H1 (cell line): ENCODE measurements around the gene GPM6B. TPM values are rescaled to one million over a fixed set of nuclear protein-coding genes. Genes with fewer than 3 reads are reported as not detected.

ENCODE experiments used
- CTCF ChIA-PET: fragments of 300-600 bp; sonication (Branson Sonifier 250); formaldehyde crosslinking; loops from one replicate; lab custom pipeline; 2021; ENCODE audit not compliant: partially characterized antibody; lab: Charles Lee
- POLR2A ChIA-PET: fragments of 300-600 bp; sonication (Branson Sonifier 250); formaldehyde crosslinking; loops from one replicate; lab custom pipeline; 2021; ENCODE audit warnings: inconsistent platforms; ENCODE audit not compliant: partially characterized antibody; lab: Charles Lee
- DNase-seq, 2 experiments: peaks; one replicate each; pipeline versions ENCODE4 v3.0.0 to v3.0.0-alpha.2; 2010 to 2022; ENCODE audit warnings: low spot score in 2 of 2, low read depth in 1 of 2, mixed read lengths in 1 of 2
- FAIRE-seq: peaks from 2 replicates; lab custom pipeline; 2011; peaks lifted over from hg19 to GRCh38; lab: Jason Lieb, UNC
- H2AFZ ChIP-seq: 2 replicates; pipeline ENCODE4 v1.8.1; 2012; ENCODE audit warnings: low read length, inconsistent platforms
- H2AK5ac ChIP-seq: 2 replicates; pipeline ENCODE4 v1.6.1; 2013; ENCODE audit warnings: low read depth, low read length
- H2BK120ac ChIP-seq: replicated peaks from 2 replicates; pipeline ENCODE3; 2013; ENCODE audit warnings: low read depth, low read length, inconsistent platforms
- H2BK12ac ChIP-seq: 2 replicates; pipeline ENCODE4 v1.6.1; 2013; ENCODE audit warnings: low read depth, low read length
- H2BK15ac ChIP-seq: 2 replicates; pipeline ENCODE4 v1.6.1; 2013; ENCODE audit warnings: low read length
- H2BK20ac ChIP-seq: 2 replicates; pipeline ENCODE4 v1.6.1; 2013; ENCODE audit warnings: low read length
- H2BK5ac ChIP-seq: 2 replicates; pipeline ENCODE4 v1.6.1; 2013; ENCODE audit warnings: low read depth, low read length
- H3K14ac ChIP-seq: 2 replicates; pipeline ENCODE4 v1.6.1; 2013; ENCODE audit warnings: inconsistent platforms; ENCODE audit not compliant: insufficient read length
- H3K18ac ChIP-seq: 2 replicates; pipeline ENCODE4 v1.6.1; 2013; ENCODE audit warnings: low read length; ENCODE audit errors: extremely low read depth
- H3K23ac ChIP-seq: 2 replicates; pipeline ENCODE4 v1.6.1; 2013; ENCODE audit warnings: inconsistent platforms; ENCODE audit not compliant: insufficient read length
- H3K23me2 ChIP-seq: 2 replicates; pipeline ENCODE4 v1.6.1; 2013; ENCODE audit warnings: low read depth, low read length
- H3K27ac ChIP-seq: 2 replicates; pipeline ENCODE4 v1.6.1; 2011; ENCODE audit warnings: low read depth, low read length, inconsistent platforms
- H3K27me3 ChIP-seq, 4 experiments: replicated peaks in 1 of 4; 1 replicate in 1 of 4; 2 replicates in 3 of 4; pipeline versions ENCODE4 v1.6.1 to v1.8.1; 2011 to 2013; ENCODE audit warnings: low read length in 3 of 4, mild to moderate bottlenecking in 3 of 4, inconsistent platforms in 2 of 4, mixed read lengths in 2 of 4, moderate library complexity in 1 of 4; ENCODE audit not compliant: control insufficient read depth in 3 of 4, insufficient read depth in 3 of 4; ENCODE audit errors: extremely low read depth in 1 of 4
- H3K36me3 ChIP-seq, 4 experiments: 2 replicates each; pipeline versions ENCODE4 v1.6.1 to v1.8.1; 2011 to 2013; ENCODE audit warnings: mild to moderate bottlenecking in 4 of 4, low read length in 3 of 4, moderate library complexity in 2 of 4, control low read depth in 1 of 4, inconsistent platforms in 1 of 4; ENCODE audit not compliant: insufficient read depth in 4 of 4, control insufficient read depth in 2 of 4
- H3K4ac ChIP-seq: replicated peaks from 2 replicates; pipeline ENCODE3; 2013; ENCODE audit warnings: low read length, low read depth, mixed read lengths, inconsistent platforms; ENCODE audit not compliant: insufficient read length
- H3K4me1 ChIP-seq, 4 experiments: replicated peaks in 1 of 4; 1 replicate in 1 of 4; 2 replicates in 3 of 4; pipeline versions ENCODE4 v1.6.1 to v1.8.1; 2011 to 2013; ENCODE audit warnings: low read length in 3 of 4, inconsistent platforms in 2 of 4, mixed read lengths in 1 of 4; ENCODE audit not compliant: insufficient read depth in 4 of 4, control insufficient read depth in 3 of 4
- H3K4me2 ChIP-seq, 2 experiments: 2 replicates each; pipeline versions ENCODE4 v1.6.1 to v1.8.1; 2011 to 2013; ENCODE audit warnings: low read depth in 2 of 2, low read length in 2 of 2, control low read depth in 1 of 2, inconsistent platforms in 1 of 2, mild to moderate bottlenecking in 1 of 2; ENCODE audit not compliant: insufficient read depth in 1 of 2
- H3K4me3 ChIP-seq, 4 experiments: fragments of 200-600, 300-600 bp in 1 of 4; sonication (generic), shearing (Covaris generic), sonication (Bioruptor Twin) in 1 of 4; 2 replicates each; pipeline versions ENCODE4 v1.5.1 to v1.8.1; 2011 to 2016; ENCODE audit warnings: low read length in 4 of 4, low read depth in 3 of 4, control low read depth in 2 of 4, inconsistent platforms in 2 of 4, mild to moderate bottlenecking in 2 of 4, mixed read lengths in 1 of 4, moderate library complexity in 1 of 4; ENCODE audit not compliant: insufficient read depth in 2 of 4; ENCODE audit errors: extremely low read depth in 1 of 4
- H3K56ac ChIP-seq: replicated peaks from 2 replicates; pipeline ENCODE3; 2013; ENCODE audit warnings: low read depth, mild to moderate bottlenecking, mixed read lengths, low read length, inconsistent platforms; ENCODE audit not compliant: insufficient read length
- H3K79me1 ChIP-seq: 2 replicates; pipeline ENCODE4 v1.6.1; 2013; ENCODE audit warnings: low read depth, low read length, control low read depth
- H3K79me2 ChIP-seq, 2 experiments: 2 replicates each; pipeline versions ENCODE4 v1.6.1 to v1.8.1; 2012 to 2013; ENCODE audit warnings: low read length in 2 of 2, mild to moderate bottlenecking in 2 of 2, inconsistent platforms in 1 of 2; ENCODE audit not compliant: insufficient read depth in 2 of 2, control insufficient read depth in 1 of 2
- H3K9ac ChIP-seq, 4 experiments: replicated peaks in 1 of 4; 1 replicate in 1 of 4; 2 replicates in 3 of 4; pipeline versions ENCODE4 v1.6.1 to v1.8.1; 2011 to 2013; ENCODE audit warnings: low read depth in 3 of 4, low read length in 3 of 4, control low read depth in 2 of 4, mild to moderate bottlenecking in 2 of 4, moderate library complexity in 2 of 4, inconsistent platforms in 1 of 4; ENCODE audit errors: extremely low read depth in 1 of 4
- H3K9me3 ChIP-seq, 2 experiments: 2 replicates each; pipeline versions ENCODE4 v1.6.1 to v1.8.1; 2012 to 2013; ENCODE audit warnings: mild to moderate bottlenecking in 2 of 2, moderate library complexity in 2 of 2, control low read depth in 1 of 2, inconsistent platforms in 1 of 2, low read depth in 1 of 2, low read length in 1 of 2, mixed read lengths in 1 of 2; ENCODE audit not compliant: insufficient read depth in 2 of 2
- H4K20me1 ChIP-seq, 2 experiments: replicated peaks in 1 of 2; 2 replicates each; pipeline versions ENCODE3 to v1.8.1; 2011 to 2013; ENCODE audit warnings: inconsistent platforms in 2 of 2, low read length in 2 of 2, mild to moderate bottlenecking in 1 of 2; ENCODE audit not compliant: insufficient read depth in 2 of 2, control insufficient read depth in 1 of 2
- H4K5ac ChIP-seq: 2 replicates; pipeline ENCODE4 v1.6.1; 2013; ENCODE audit warnings: low read length, low read depth, mixed read lengths, inconsistent platforms; ENCODE audit not compliant: insufficient read length
- H4K8ac ChIP-seq: 2 replicates; pipeline ENCODE4 v1.8.0; 2013; ENCODE audit warnings: mild to moderate bottlenecking, moderate library complexity, low read length, inconsistent platforms; ENCODE audit not compliant: insufficient read depth; ENCODE audit errors: extremely low read depth
- H4K91ac ChIP-seq: replicated peaks from 2 replicates; pipeline ENCODE3; 2013; ENCODE audit warnings: low read length, mixed read lengths, inconsistent platforms; ENCODE audit not compliant: insufficient read length
- ASH2L ChIP-seq: fragments of 200-600, 300-600 bp; sonication (generic); IDR thresholded peaks from one replicate; pipeline ENCODE4 v1.7.1; 2017; ENCODE audit warnings: low read length
- BACH1 ChIP-seq: IDR thresholded peaks from 2 replicates; pipeline ENCODE4 v1.6.1; 2012; ENCODE audit warnings: low read length, improper control_type of control experiment
- CHD2 ChIP-seq: IDR thresholded peaks from 2 replicates; pipeline ENCODE4 v1.6.1; 2012; ENCODE audit warnings: low read length, improper control_type of control experiment
- CTBP2 ChIP-seq: IDR thresholded peaks from 2 replicates; pipeline ENCODE4 v1.7.0; 2011; ENCODE audit warnings: borderline replicate concordance, mild to moderate bottlenecking, moderate library complexity, mixed read lengths, low read length; ENCODE audit not compliant: insufficient read depth, insufficient read length
- JUN ChIP-seq: IDR thresholded peaks from 2 replicates; pipeline ENCODE4 v1.6.1; 2011; ENCODE audit warnings: low read depth, mild to moderate bottlenecking, improper control_type of control experiment, low read length
- JUND ChIP-seq: IDR thresholded peaks from 2 replicates; pipeline ENCODE4 v1.6.1; 2011; ENCODE audit warnings: mild to moderate bottlenecking, improper control_type of control experiment, low read length
- KDM1A ChIP-seq: fragments of 200-600, 300-600 bp; sonication (generic); IDR thresholded peaks from 2 replicates; pipeline ENCODE4 v1.7.1; 2016; ENCODE audit warnings: mild to moderate bottlenecking, low read length, borderline replicate concordance
- PHF8 ChIP-seq: fragments of 200-600 bp; sonication (generic); conservative IDR thresholded peaks from 2 replicates; pipeline ENCODE4 v1.7.1; 2012; ENCODE audit warnings: low read depth, mild to moderate bottlenecking, inconsistent platforms, low read length, moderate library complexity
- POLR2A ChIP-seq, 2 experiments: IDR thresholded peaks; 1 replicate in 1 of 2; 2 replicates in 1 of 2; pipeline ENCODE4 v1.6.1; 2011; ENCODE audit warnings: low read depth in 2 of 2, low read length in 2 of 2, mild to moderate bottlenecking in 2 of 2; ENCODE audit errors: control extremely low read depth in 1 of 2
- RNF2 ChIP-seq: fragments of 200-900, 300-1000 bp; sonication (generic); IDR thresholded peaks from 2 replicates; pipeline ENCODE4 v1.7.1; 2016; ENCODE audit warnings: borderline replicate concordance, low read depth, mild to moderate bottlenecking, antibody characterized with exemption, low read length; ENCODE audit not compliant: poor library complexity, severe bottlenecking; ENCODE audit errors: missing control alignments
- SP2 ChIP-seq: IDR thresholded peaks from 2 replicates; pipeline ENCODE4 v1.6.1; 2012; ENCODE audit warnings: mild to moderate bottlenecking, low read length, inconsistent platforms
- TAF1 ChIP-seq: IDR thresholded peaks from 2 replicates; pipeline ENCODE4 v1.6.1; 2011; ENCODE audit warnings: mild to moderate bottlenecking, low read depth, low read length
- TBP ChIP-seq: IDR thresholded peaks from 2 replicates; pipeline ENCODE4 v1.6.1; 2011; ENCODE audit warnings: low read depth, low read length, improper control_type of control experiment
- TCF12 ChIP-seq: IDR thresholded peaks from 2 replicates; pipeline ENCODE4 v1.6.1; 2011; ENCODE audit warnings: low read depth, mild to moderate bottlenecking, low read length
- ZNF274 ChIP-seq: IDR thresholded peaks from 2 replicates; pipeline ENCODE4 v1.7.0; 2012; ENCODE audit warnings: low read length, borderline replicate concordance; ENCODE audit errors: extremely low read depth
- WGBS, 2 experiments: shearing (Covaris generic) in 1 of 2; methylation state at CpG; one replicate each; pipeline versions ENCODE4 v1.1.6 to v1.1.7; 2013 to 2015; ENCODE audit warnings: low lambda C conversion rate in 2 of 2, mixed read lengths in 2 of 2, inconsistent platforms in 1 of 2, low coverage in 1 of 2, missing lambda C conversion rate in 1 of 2; ENCODE audit not compliant: insufficient replicate concordance in 2 of 2, insufficient coverage in 1 of 2, insufficient read length in 1 of 2; ENCODE audit errors: extremely low coverage in 1 of 2, missing lambda C conversion rate in 1 of 2; 5-methylcytosine and 5-hydroxymethylcytosine counted together
- polyA plus RNA-seq, 7 experiments: library from polyadenylated mRNA; depleted of rRNA in 3 of 7; stranded (reverse) in 5 of 7; unstranded in 2 of 7; fragments of >200 nt in 5 of 7; fragments of 200-250 nt in 2 of 7; gene quantifications; 1 replicate in 5 of 7; 2 replicates in 1 of 7; 4 replicates in 1 of 7; pipeline versions ENCODE4 v1.2.1 to v1.2.3, GENCODE V29; 2011 to 2013; ENCODE audit warnings: missing spikeins in 2 of 7, mixed read lengths in 2 of 7
- total RNA-seq: library from RNA; stranded (reverse); fragmentation: NEBNext Ultra II Directional; extraction: Animal tissue kit (Norgen Biotek cat#: 25700); gene quantifications from 2 replicates; pipeline ENCODE4 v1.2.1, GENCODE V29; 2021
- TF ChIP-seq, protein P1 (sequence below): IDR thresholded peaks from 2 replicates; pipeline ENCODE4 v1.6.1; 2012; ENCODE audit warnings: inconsistent platforms

The GPM6B gene
- total and polyA plus RNA-seq, 2 of the 8 experiments (the other 6 are each of a cell fraction or from before 2014, with no cell fraction given) = 132 to 175 TPM

DNA sequence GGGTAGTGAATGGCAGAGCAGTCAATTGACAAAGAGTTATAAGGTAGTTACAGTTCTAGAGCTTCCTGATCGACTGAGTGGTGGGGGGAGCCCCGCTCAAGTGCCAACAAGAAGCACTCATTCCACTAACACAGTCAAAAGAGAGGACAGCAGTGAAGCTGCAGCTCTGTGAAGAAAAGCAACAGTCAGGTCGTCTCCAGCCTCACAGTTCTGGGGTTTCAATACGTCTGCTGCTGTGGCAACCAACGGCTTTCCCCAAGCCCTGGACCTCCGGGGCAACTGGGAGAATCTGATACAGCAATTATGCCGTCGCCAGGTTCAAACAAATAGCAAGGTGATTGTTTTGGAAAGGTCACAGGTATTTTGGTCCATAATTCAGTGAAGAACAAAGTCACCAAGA, 30.8 kb downstream of the GPM6B start:
- Histone ChIP-seq H4K8ac (no peak overlapping the region), H2BK5ac (no peak overlapping the region)
- TF ChIP-seq KDM1A = no peak
- TF ChIP-seq JUND = no peak
- TF ChIP-seq TAF1 = no peak
- no peak for TF ChIP-seq POLR2A (IDR thresholded peaks at IDR 0.05; ENCODE audit: control extremely low read depth in 1 of 2, low read depth in 2 of 2, low read length in 2 of 2)
- no peak for TF ChIP-seq CTBP2
- no peak for TF ChIP-seq CHD2
- no peak for TF ChIP-seq PHF8
- TF ChIP-seq JUN = no peak
- no peak for TF ChIP-seq RNF2
- no peak for TF ChIP-seq ZNF274
- TF ChIP-seq TBP = no peak
- no peak for TF ChIP-seq TCF12
- TF ChIP-seq SP2 = no peak
- TF ChIP-seq, protein P1, sequence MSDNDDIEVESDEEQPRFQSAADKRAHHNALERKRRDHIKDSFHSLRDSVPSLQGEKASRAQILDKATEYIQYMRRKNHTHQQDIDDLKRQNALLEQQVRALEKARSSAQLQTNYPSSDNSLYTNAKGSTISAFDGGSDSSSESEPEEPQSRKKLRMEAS = no peak
- no peak for TF ChIP-seq ASH2L
- no peak for TF ChIP-seq BACH1

More for the DNA sequence above, 30.8 kb downstream of the GPM6B start:
- no peak for FAIRE-seq
- Histone ChIP-seq H2BK120ac (no peak overlapping the region), H3K23ac (no peak overlapping the region), H2BK12ac (no peak overlapping the region), H3K79me2 (no peaks in the 10 kb centered on the region; a peak in 1 of 4 replicates), H3K27me3 (no peaks in the 10 kb centered on the region), H4K20me1 (no peaks in the 10 kb centered on the region), H3K4me3 (no peak overlapping the region), H3K36me3 (peaks cover 2 to 26% (median 9%) of the 10 kb centered on the region in 4 experiments; a peak in 6 of 8 replicates), H3K4me2 (no peak overlapping the region), H2BK20ac (no peak overlapping the region), H3K27ac (no peak overlapping the region), H2AK5ac (no peak overlapping the region), H3K9ac (no peak overlapping the region), H3K18ac (no peak overlapping the region), H4K5ac (no peak overlapping the region), H3K4ac (no peak overlapping the region), H3K9me3 (no peaks in the 10 kb centered on the region), H2BK15ac (no peak overlapping the region), H3K56ac (no peak overlapping the region), H4K91ac (no peak overlapping the region), H3K4me1 (no peaks in the 10 kb centered on the region; a peak in 1 of 7 replicates), H3K79me1 (no peaks in the 10 kb centered on the region), H2AFZ (no peak overlapping the region), H3K14ac (no peak overlapping the region), H3K23me2 (no peaks in the 10 kb centered on the region)
- DNase-seq = no peak
- ChIA-PET CTCF (no interaction called here), POLR2A (no interaction called here)
- 86% methylated on average over 6 of the region's 8 CpGs; no CpG with 5 or more reads in 1 of the 2 experiments for WGBS, 2 experiments
